Measurements from ENCODE around the gene ADGRG4.

GRCh38 chrX:136344320-136344719, 43.6 kb downstream of the ADGRG4 start:
- TF ChIP-seq POLR2AphosphoS5 (IDR thresholded peaks at IDR 0.05) (no peak), CTCF (IDR thresholded peaks at IDR 0.05) (no peak), POLR2A (IDR thresholded peaks at IDR 0.05) (no peak)

Measured in suprapubic skin (tissue), 4 donors.